HG03469 (cell line): Measurements from ENCODE around the gene MIB2.

Source experiments
- ATAC-seq: cut with Tn5 transposase; IDR thresholded peaks from one replicate; pipeline ENCODE4 v1.9.1; 2021; ENCODE audit warnings: mild to moderate bottlenecking, moderate library complexity, moderate number of reproducible peaks; ENCODE audit not compliant: unreplicated experiment

The MIB2 gene

DNA sequence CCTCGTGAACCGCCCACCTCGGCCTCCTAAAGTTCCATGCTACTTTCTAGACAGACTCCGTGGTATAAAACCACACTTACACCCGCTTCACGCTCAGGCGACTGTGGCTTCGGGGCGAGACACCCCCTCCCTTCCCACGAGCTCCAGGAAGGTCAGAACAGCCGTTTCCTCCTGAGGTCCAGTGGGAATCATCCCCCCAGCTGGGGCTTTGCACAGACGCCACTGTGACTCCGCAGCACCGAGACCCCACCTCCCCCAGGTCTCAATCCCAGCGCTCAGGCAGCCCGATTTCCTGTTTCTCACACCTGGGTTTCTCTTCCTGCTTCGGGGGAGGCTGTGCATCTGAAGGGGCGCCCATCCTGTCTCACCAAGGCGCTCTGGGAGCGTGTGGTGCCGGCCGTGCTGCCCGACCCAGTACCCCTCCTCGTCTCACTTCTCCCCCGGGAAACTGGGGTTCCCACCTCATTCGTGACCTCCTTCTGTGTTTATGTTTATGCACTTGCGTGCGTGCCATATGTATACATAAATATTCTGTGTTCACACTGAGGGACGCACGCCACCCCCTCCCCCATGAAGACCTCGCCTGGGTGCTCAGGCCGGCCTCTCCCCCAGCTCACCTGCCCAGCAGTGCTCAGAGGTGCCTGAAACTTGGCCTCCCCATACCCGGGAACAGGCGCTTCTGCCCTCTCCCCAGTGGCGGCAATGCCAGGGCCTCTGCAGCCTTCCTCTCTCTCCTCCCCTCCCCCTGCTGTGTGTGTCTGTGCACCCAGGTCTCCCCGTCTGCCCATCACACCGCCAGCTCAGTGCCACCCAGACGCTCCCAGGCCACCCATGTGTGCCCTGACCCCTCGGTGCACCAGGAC lies 62.6 kb downstream of the MIB2 start:
- no peak for ATAC-seq

GRCh38 chr1:1678581-1679380 lies 63.5 kb downstream of the MIB2 start:
- ATAC-seq: no peak
